HG03097 (cell line): Measurements from ENCODE around the gene PUM2.
"Not testable (repeated sequence)": the region's sequence is repeated elsewhere in the genome, so short reads cannot be mapped to it uniquely, and the experiment has no call there.

Source experiments
- ATAC-seq: cut with Tn5 transposase; IDR thresholded peaks from one replicate; pipeline ENCODE4 v1.9.1; 2021; ENCODE audit not compliant: unreplicated experiment, low FRiP score

The PUM2 gene

GRCh38 chr2:20294231-20294630 is 56.4 kb downstream of the PUM2 start:
- no peak for ATAC-seq

- no peak for ATAC-seq
These were observed 57.7 kb downstream of the PUM2 start for GRCh38 chr2:20292984-20293383.

GRCh38 chr2:20291846-20292408 is 58.7 kb downstream of the PUM2 start:
- no peak for ATAC-seq

GRCh38 chr2:20291106-20291564 is 59.5 kb downstream of the PUM2 start:
- no peak for ATAC-seq

- ATAC-seq = no peak
These were observed 61.9 kb downstream of the PUM2 start for GRCh38 chr2:20288642-20289340.

GRCh38 chr2:20282916-20283592 is 67.6 kb downstream of the PUM2 start:
- ATAC-seq = no peak

GRCh38 chr2:20281876-20282275 is 68.8 kb downstream of the PUM2 start:
- ATAC-seq = no peak

GRCh38 chr2:20273042-20273441 is 77.6 kb downstream of the PUM2 start:
- ATAC-seq = no peak

GRCh38 chr2:20268317-20268716 is 82.3 kb downstream of the PUM2 start:
- ATAC-seq = not testable (repeated sequence)

- ATAC-seq = no peak
These were observed 83.1 kb downstream of the PUM2 start for GRCh38 chr2:20267529-20267928.

GRCh38 chr2:20264629-20265028 is 86.0 kb downstream of the PUM2 start:
- no peak for ATAC-seq

GRCh38 chr2:20257411-20257810 is 93.2 kb downstream of the PUM2 start:
- no peak for ATAC-seq

GRCh38 chr2:20254731-20255130 is 95.9 kb downstream of the PUM2 start:
- no peak for ATAC-seq

- ATAC-seq = no peak
These were observed 100.2 kb downstream of the PUM2 start for GRCh38 chr2:20250436-20250835.

GRCh38 chr2:20249170-20249569 is 101.5 kb downstream of the PUM2 start:
- no peak for ATAC-seq

- no peak for ATAC-seq
These were observed 103.6 kb downstream of the PUM2 start for GRCh38 chr2:20247084-20247483.

- ATAC-seq = not testable (repeated sequence)
These were observed 107.0 kb downstream of the PUM2 start for GRCh38 chr2:20243637-20244036.

- ATAC-seq = no peak
These were observed 107.8 kb downstream of the PUM2 start for GRCh38 chr2:20242727-20243377.

- ATAC-seq = no peak
These were observed 108.5 kb downstream of the PUM2 start for GRCh38 chr2:20241973-20242726.

- not testable (repeated sequence) for ATAC-seq
These were observed 110.4 kb downstream of the PUM2 start for GRCh38 chr2:20240291-20240690.

GRCh38 chr2:20236496-20236895 is 114.1 kb downstream of the PUM2 start:
- no peak for ATAC-seq
